ENCODE data around the gene IKZF1.

The IKZF1 gene

DNA sequence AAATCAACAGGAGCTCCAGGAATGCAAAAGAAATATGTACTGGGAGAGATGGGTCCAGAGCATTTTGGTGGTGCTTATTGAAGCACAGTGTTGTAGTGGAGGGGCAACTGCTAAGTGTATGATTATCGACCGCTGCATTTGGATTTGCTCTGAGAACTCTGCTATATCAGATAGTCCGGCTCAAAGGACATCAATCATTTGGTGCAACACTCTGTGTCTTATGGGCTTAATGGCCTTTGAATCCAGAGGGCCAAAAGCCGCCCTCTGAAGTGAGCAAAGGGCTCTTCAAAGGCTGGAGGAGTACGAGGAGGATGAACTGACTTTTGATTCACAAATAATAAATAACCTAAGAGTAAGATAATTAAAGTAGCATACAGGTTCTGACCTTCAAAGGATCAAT is 9.4 kb upstream of the IKZF1 start:
- no peak for TF ChIP-seq CTCF (IDR thresholded peaks at IDR 0.05; ENCODE audit: poor library complexity, severe bottlenecking)
- no peaks in the 10 kb centered on the region for H3K4me1 ChIP-seq (ENCODE audit: insufficient read depth, poor library complexity, severe bottlenecking)
- ATAC-seq (ENCODE audit: low read depth) = no peak
- H3K36me3 ChIP-seq (ENCODE audit: low read depth) = no peaks in the 10 kb centered on the region
- no peaks in the 10 kb centered on the region for H3K9me3 ChIP-seq (ENCODE audit: severe bottlenecking)
- H3K27me3 ChIP-seq (ENCODE audit: insufficient read depth, poor library complexity, severe bottlenecking) = peaks cover 46% of the 10 kb centered on the region
- DNase-seq (ENCODE audit: low spot score) = no peak
- no peak overlapping the region for H3K4me3 ChIP-seq (ENCODE audit: severe bottlenecking)
- no peak overlapping the region for H3K27ac ChIP-seq (ENCODE audit: poor library complexity, severe bottlenecking)

DNA sequence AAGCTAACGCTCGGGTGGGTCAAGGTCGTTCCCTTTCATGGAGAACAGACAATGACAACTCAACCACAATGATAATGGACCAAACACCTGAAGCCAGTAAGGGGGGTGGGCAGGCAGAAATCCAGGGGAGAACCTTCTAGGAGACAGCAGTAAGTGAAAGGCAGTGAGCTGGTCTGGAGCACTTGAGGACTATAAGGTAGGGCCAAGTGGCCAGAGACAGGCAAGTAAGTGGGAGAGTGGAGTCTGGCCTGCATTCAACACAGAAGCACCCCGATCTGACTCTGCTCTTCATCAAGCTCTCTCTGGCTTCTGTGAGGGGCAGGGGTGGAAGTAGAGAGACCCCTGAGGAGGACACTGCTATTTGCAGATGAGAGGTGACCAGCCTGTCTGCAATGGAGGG is 7.7 kb upstream of the IKZF1 start:
- H3K27me3 ChIP-seq (ENCODE audit: insufficient read depth, poor library complexity, severe bottlenecking) = peaks cover 60% of the 10 kb centered on the region
- no peaks in the 10 kb centered on the region for H3K36me3 ChIP-seq (ENCODE audit: low read depth)
- DNase-seq (ENCODE audit: low spot score) (no peak), ATAC-seq (ENCODE audit: low read depth) (no peak)
- no peaks in the 10 kb centered on the region for H3K4me1 ChIP-seq (ENCODE audit: insufficient read depth, poor library complexity, severe bottlenecking)
- no peak overlapping the region for H3K4me3 ChIP-seq (ENCODE audit: severe bottlenecking)
- H3K27ac ChIP-seq (ENCODE audit: poor library complexity, severe bottlenecking) = no peak overlapping the region
- TF ChIP-seq CTCF (IDR thresholded peaks at IDR 0.05; ENCODE audit: poor library complexity, severe bottlenecking) = no peak
- H3K9me3 ChIP-seq (ENCODE audit: severe bottlenecking) = no peaks in the 10 kb centered on the region

DNA sequence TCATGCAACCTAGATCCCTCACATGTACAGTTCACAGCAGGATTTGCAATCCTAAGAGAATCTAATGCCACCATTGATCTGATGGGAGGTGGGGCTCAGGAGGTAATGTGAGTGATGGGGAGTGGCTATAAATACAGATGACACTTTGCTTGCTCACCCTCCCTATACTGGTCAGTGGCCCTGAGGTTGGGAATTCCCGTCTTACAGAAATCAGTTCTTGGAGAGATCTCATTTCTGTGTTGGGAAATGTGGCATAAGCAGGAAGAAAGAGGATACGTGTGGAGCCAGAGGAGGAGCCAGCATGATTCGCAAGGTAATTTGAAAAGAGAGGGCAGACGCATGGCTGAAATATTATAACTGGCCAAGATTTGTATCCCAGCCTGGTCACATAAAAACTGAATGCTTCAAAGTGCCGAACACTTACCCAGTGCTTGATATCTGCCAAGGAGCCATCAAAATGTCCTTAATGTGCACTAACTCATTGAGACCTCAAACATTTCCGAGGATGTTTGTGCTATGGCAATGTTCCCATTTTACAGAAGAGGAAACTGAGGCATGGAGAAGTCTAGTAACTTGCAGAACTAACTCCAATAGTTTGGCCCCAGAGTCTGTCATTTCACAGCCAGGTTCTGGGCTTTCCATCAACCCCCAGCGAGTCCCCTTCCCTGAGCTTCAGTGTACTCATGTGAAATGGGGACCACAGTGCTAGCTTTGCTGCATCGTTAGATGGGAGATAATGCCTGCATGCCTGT is 5.5 kb upstream of the IKZF1 start:
- no peak overlapping the region for H3K27ac ChIP-seq (ENCODE audit: poor library complexity, severe bottlenecking)
- H3K4me1 ChIP-seq (ENCODE audit: insufficient read depth, poor library complexity, severe bottlenecking) = no peaks in the 10 kb centered on the region
- no peak overlapping the region for H3K4me3 ChIP-seq (ENCODE audit: severe bottlenecking)
- ATAC-seq (ENCODE audit: low read depth) (peak; percentile 45; the same call in 1 of the 3 replicates), DNase-seq (ENCODE audit: low spot score) (no peak)
- H3K9me3 ChIP-seq (ENCODE audit: severe bottlenecking) = no peaks in the 10 kb centered on the region
- no peak for TF ChIP-seq CTCF (IDR thresholded peaks at IDR 0.05; ENCODE audit: poor library complexity, severe bottlenecking)
- H3K27me3 ChIP-seq (ENCODE audit: insufficient read depth, poor library complexity, severe bottlenecking) = peaks cover 75% of the 10 kb centered on the region
- H3K36me3 ChIP-seq (ENCODE audit: low read depth) = no peaks in the 10 kb centered on the region

DNA sequence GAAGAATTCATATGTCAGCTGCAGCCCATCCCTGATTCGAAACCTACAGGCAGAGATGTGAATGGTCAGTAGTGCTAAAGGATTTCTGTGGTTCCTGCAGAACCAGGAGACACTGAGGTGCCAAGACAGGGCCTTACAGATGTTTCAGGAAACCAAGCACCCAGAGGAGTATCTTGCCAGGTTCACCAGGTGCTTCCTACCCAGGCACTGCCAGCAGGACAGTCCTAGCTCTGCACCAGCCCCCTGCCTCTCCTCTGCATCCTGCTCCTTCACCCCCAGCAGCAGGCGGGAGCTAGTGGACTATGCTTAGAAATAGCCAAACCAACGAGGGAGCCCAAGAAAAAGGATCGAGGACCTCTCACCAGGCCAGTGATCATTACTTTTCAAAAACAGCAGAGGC is 4.2 kb upstream of the IKZF1 start:
- Histone ChIP-seq H3K4me3 (ENCODE audit: severe bottlenecking) (no peak overlapping the region), H3K27me3 (ENCODE audit: insufficient read depth, poor library complexity, severe bottlenecking) (peaks cover 80% of the 10 kb centered on the region), H3K9me3 (ENCODE audit: severe bottlenecking) (no peaks in the 10 kb centered on the region), H3K4me1 (ENCODE audit: insufficient read depth, poor library complexity, severe bottlenecking) (no peaks in the 10 kb centered on the region), H3K36me3 (ENCODE audit: low read depth) (no peaks in the 10 kb centered on the region), H3K27ac (ENCODE audit: poor library complexity, severe bottlenecking) (no peak overlapping the region)
- no peak for DNase-seq (ENCODE audit: low spot score)
- no peak for TF ChIP-seq CTCF (IDR thresholded peaks at IDR 0.05; ENCODE audit: poor library complexity, severe bottlenecking)
- no peak for ATAC-seq (ENCODE audit: low read depth)
